GM12873 (cell line): ENCODE data around the gene PDLIM4.

Experiments used
- CTCF ChIP-seq: IDR thresholded peaks from 2 replicates; pipeline ENCODE4 v1.5.1; 2012; ENCODE audit warnings: low read depth, mild to moderate bottlenecking, moderate library complexity, low read length, control low read depth; ENCODE audit not compliant: insufficient read depth; ENCODE audit errors: missing control alignments

Gene PDLIM4

GRCh38 chr5:132228241-132229035 lies 29.1 kb upstream of the PDLIM4 start:
- TF ChIP-seq CTCF = no peak

- no peak for TF ChIP-seq CTCF
Measured at GRCh38 chr5:132229236-132229635, 28.3 kb upstream of the PDLIM4 start.

- TF ChIP-seq CTCF = no peak
Measured at GRCh38 chr5:132230871-132231270, 26.6 kb upstream of the PDLIM4 start.

- no peak for TF ChIP-seq CTCF
Measured at GRCh38 chr5:132232465-132232864, 25.0 kb upstream of the PDLIM4 start.

GRCh38 chr5:132233081-132233480 lies 24.4 kb upstream of the PDLIM4 start:
- TF ChIP-seq CTCF = no peak

- TF ChIP-seq CTCF = no peak
Measured at GRCh38 chr5:132233811-132234683, 23.4 kb upstream of the PDLIM4 start.

GRCh38 chr5:132234684-132235062 lies 22.8 kb upstream of the PDLIM4 start:
- TF ChIP-seq CTCF = no peak
